ENCODE results near the gene SOS1.
A peak's percentile ranks its signal among the peaks of the same experiment; 100 is the strongest.
"Not testable (repeated sequence)": the region's sequence is repeated elsewhere in the genome, so short reads cannot be mapped to it uniquely, and the experiment has no call there.

SOS1 gene

DNA sequence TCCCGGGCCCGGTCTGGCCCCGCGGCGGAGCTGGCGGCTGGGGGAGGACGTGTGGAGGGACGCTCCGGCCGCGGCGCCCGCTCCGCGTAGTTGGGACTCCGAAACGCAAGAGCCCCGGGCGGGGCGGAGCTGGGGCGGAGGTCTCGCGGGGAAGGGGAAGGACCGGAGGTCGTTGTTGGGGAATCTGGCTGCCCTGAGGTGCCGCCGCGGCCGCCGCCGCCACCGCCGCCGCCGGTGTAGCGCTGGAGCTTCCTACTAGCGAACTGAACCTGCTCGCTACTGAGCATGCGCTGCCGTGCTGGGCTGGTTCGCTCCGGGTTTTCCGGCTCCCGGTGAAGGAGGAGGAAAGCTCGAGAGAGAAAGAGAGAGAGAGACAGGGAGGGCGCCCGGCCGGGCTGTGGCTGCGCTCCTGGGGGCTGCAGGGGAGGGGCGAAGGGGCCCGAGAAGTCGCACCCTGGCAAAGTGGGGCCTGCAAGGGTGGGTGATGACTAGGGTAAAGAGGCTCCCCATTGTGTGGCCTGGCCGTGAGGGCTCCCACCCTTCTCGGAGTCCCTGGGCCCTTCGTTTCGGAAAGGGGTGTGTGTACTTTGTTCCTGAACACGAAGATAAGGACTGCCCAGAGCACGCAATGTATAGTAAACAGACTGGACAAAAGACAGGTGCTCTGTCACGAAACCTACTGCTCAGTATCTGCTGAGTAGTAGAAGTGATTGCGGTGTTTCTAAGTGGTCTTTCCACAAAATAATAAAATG, at the start of gene SOS1:
TSS of gene SOS1 (minus strand) at position 281 of the 752 bp plus-strand sequence. CDS start 629 bp downstream, outside the sequence.
- DNase-seq (ENCODE audit: low spot score) = peak; percentile 95

DNA sequence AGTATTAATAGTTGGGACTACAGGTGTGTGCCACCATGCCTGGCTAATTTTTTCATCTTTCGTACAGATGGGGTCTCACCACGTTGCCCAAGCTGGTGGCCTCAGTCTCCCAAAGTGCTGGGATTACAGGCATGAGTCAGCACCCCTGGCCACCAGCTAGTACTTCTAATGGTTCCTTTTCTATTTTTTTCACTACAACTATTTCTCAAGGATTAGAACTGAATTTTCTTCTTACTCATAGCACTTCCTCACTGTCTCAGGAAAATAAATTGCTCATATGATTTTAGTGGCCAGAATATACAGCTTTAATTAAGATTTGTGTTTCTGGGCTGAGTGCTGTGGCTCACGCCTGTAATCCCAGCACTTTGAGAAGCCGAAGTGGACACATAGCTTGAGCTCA, 43.2 kb upstream of the SOS1 start:
- no peak for DNase-seq (ENCODE audit: low spot score)

DNA sequence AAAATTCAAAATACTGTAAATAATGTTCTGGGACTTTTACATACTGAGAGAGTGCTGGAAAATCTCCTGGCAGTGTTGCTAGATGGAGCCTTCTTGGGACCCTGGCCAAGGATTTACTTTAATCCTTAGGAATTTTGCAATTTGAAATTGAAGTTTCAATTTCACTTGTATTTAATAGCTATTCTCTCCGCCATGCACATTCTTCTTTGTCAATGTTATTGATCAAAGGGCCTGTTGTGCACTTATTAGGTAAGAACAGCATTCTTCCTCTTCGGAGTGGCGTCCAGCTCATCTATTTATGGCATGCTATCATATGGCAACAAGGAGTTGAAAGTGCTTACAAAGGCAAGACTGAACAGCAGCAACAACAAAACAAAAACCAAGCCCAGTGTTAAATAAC, 40.1 kb upstream of the SOS1 start:
- DNase-seq (ENCODE audit: low spot score) = no peak

DNA sequence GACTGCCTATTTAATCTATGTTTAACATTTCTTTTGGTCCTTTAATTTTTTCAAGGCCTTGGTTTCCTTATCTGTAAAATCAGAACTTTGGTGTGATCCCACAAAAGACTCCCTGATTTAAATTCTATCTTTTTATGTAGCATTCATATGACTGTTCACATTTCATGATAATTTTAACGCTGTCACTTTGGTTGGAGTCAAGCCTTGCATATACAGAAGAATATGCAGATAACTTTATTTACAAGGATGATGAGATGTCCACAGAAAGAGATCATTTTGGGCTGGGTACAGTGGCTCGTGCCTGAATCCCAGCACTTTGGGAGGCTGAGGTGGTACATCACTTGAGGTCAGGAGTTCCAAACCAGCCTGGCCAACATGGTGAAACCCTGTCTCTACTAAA, 38.4 kb upstream of the SOS1 start:
- DNase-seq (ENCODE audit: low spot score) = no peak

DNA sequence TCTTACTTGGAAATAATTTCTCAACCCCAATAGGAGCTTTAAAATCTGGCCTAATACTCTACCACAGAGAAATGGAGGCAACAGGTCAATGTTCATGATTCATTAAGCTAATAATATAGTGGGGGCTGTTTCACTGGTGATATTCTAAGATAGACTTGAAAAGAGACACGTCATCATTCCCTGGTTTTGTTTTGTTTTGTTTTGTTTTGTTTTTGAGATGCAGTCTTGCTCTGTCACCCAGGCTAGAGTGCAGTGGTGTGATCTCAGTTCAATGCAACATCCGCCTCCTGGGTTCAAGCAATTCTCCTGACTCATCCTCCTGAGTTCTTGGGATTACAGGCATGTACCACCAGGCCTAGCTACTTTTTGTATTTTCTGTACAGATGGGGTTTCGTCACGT, 37.5 kb upstream of the SOS1 start:
- DNase-seq (ENCODE audit: low spot score) = no peak

DNA sequence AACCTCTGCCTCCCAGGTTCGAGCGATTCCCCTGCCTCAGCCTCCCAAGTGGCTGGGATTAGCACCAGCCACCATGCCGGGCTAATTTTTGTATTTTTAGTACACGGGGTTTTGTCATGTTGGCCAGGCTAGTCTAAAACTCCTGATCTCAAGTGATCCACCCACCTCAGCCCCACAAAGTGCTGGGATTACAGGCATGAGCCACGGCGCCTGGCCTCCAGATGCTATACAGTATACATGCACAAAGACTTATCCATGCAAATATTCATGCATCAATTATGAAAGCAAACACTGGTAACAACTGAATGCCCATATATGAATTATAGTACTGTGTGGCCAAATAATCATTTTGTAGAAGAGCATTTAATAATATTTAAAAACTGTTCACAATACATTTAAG, 36.0 kb upstream of the SOS1 start:
- DNase-seq (ENCODE audit: low spot score) = no peak

DNA sequence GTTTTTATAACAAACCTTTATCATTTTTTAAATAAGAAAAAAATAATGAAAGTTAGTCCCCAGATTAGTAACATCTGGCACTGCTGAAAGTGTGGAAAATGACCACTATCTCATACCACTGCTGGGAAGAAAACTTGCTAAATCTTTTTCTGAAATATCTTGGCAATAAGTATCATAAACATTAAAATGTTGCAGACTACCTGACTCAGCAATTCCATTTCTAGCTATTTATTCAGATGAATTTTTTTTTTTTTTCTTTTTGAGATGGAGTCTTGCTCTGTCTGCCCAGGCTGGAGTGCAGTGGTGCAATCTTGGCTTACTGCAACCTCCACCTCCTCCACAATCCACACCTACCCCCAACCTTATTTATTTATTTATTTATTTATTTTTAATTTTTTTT, 35.3 kb upstream of the SOS1 start:
- no peak for DNase-seq (ENCODE audit: low spot score)

- not testable (repeated sequence) for DNase-seq (ENCODE audit: low spot score)
Measured at GRCh38 chr2:39155573-39155972, 34.7 kb upstream of the SOS1 start.

DNA sequence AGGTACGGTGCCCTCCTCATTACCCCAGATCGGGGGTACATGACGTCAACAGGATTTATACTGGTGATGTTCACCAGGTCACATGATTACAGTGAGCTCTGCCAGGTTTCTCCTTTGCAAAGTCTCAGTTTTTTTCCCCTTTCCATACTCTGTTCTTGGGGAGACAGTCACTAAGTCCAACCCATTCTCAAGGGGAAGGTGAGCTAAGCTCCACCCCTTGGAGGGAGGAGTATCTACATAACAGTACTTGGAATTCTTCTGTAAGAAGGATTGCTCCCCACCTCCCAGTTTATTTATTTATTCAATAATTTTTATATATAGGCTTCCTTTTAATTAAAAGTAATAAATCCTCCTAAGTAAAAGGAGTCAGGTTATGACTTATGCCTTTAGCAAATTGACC, 34.1 kb upstream of the SOS1 start:
- no peak for DNase-seq (ENCODE audit: low spot score)

DNA sequence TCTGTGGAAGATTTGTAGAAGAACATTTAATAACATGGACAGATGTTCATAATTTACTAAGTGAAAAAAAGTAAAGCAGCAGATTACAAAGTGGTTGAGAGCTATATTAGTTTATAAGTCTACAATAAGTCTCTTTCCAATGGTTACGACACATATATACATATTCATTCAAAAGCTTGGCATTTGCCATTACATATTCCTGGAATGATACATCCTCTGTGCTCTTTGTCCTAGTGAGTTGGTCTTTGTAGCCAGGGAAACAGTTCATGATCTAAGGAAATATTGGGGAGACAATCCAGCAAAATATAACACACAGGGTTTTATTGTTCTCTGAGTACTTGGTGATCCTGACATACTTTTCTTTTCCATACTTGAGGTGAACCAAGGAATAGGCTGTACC, 32.5 kb upstream of the SOS1 start:
- DNase-seq (ENCODE audit: low spot score) = no peak

- no peak for DNase-seq (ENCODE audit: low spot score)
Measured at GRCh38 chr2:39152504-39152903, 31.7 kb upstream of the SOS1 start.

DNA sequence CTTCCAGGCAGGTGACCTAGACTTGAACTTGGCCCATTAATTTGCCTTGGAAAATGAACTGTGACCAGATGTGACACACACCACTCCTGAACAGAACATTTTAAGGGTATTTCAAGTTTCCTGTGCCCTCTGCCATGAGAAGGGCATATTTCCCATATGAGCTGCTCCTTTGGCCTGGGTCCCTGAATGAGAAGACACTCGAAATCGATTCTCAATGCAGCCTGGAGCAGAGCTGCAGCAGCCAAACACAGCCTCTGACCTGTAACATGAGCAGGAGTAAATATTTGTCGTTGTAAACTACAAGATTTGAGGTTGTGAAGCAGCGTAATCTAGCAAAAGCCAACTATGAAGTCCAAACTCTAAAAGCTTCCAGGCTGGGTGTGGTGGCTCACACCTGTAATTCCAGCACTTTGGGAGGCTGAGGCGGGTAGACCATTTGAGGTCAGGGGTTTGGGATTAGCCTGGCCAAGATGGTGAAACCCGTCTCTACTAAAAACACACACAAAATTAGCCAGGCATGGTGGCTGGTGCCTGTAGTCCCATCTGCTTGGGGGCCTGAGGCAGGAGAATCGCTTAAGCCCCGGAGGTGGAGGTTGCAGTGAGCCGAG, 30.1 kb upstream of the SOS1 start:
- no peak for DNase-seq (ENCODE audit: low spot score)

DNA sequence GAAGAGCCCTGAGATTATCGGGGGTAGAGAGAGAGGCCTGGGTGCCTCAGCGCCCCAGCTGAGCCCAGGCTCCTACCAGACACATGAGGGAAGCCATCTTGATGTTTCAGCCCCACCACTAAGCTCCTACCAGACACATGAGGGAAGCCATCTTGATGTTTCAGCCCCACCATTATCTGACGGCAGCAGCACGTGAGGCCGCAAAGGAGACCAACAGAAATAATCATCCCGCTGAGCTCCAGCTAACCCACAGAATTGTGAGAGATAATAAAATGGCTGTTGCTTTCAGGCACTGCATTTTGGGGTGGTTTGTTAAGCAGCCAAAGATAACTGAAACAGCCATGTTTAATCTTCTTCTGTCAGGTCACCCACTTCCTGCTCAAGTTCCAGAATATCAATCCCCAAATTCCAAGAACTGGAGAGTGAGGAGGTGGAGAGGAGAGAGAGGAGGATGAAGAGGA, 29.3 kb upstream of the SOS1 start:
- no peak for DNase-seq (ENCODE audit: low spot score)

DNA sequence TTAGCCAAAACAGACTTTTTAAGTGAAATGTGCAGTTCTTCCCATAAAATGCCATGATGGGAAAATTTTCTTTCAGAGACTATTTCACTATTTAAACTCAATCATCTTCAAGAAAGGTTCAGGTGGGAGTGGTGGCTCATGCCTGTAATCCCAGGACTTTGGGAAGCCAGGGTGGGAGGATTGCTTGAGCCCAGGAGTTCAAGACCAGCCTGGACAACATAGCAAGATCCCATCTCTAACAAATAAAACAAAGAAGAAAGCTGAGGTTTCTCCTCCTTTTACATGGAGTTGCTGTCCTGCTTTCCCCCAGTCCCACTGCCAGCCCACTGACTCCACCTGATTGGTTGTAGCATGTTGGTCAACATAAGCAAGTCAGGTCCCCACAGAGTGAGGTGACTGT, 25.8 kb upstream of the SOS1 start:
- no peak for DNase-seq (ENCODE audit: low spot score)

DNA sequence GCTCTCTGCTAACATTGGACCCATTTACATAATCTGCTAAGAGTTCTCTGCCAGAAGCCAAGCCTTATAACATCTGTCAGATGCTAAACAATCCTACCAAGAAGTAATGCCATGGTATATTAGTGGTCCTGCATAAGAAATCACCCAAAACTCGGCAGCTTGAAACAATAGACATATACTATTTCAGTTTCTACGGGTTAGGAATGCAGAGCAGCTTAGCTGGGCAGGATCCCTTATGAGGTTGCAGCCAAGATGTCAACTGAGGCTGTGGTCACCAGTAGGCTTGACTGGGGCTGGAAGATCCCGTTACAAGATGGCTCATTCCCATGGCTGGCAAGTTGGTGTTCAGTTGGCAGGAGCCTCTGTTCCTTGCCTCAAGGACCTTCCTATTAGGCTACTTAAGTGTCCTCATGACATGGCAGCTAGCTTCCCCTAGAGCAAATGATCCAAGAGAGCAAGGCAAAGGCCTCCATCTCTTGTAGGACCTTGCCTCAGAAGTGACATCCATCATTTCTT, 25.1 kb upstream of the SOS1 start:
- no peak for DNase-seq (ENCODE audit: low spot score)

DNA sequence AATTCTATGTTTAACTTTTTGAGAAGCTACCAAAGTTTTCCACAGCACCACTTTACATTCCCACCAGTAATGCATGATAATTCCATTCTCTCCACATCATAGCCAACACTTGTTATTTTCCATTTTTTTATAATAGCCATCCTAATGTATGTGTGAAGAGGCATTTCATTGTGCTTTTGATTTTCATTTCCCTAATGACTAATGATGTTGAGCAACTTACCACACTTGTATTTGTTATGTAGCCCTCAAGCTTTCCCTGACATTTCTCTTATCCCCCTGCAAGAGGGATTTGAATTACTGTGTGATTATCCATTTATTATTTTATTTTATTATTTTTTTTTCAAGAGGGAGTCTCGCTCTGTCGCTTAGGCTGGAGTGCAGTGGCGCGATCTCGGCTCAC, 23.6 kb upstream of the SOS1 start:
- no peak for DNase-seq (ENCODE audit: low spot score)

- DNase-seq (ENCODE audit: low spot score) = no peak
Measured at GRCh38 chr2:39142904-39143605, 22.2 kb upstream of the SOS1 start.

DNA sequence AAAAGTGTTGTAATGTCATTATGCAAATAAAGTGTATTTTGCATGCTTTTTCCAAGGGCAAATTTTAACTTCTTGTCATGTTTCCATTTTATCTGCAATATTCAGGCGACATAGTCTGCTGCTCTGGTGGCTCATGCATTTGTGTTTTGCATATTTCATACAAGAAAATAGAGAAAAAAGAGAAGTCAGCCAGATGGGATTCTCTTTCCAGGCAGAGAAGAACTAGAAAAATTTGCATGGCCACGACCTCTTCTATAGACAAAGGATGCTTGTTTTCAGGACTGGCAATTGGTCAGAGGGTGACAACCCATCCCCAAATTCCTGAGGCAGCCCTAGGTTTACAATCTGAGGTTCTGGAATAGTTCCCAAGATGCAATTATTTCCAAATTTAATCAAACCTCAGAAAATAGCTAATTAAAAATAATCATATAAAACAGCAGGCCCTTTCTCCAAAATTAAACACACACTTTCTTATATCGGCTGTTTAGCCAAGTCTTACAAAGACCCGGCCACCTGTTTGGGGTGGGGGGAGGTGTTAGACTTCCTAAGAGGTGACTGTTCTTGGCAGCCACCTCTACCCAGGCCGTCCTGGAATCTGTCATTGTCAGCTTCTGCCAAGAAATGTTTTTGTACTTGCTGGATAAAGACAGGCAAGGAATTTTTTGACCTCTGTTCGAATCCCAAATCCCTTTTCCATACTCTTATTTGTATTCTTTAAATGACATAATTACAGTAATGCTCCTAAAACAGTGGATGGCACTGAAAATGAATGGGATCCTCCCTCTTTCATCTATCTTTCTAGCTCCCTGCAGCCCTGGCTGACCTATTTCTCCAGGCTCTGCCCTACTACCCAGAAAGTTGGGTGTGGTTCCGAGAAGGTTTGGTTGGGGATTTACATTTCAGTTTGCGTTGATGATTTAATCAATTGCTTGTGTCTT, 20.8 kb upstream of the SOS1 start:
- DNase-seq (ENCODE audit: low spot score) = peak; percentile 65

DNA sequence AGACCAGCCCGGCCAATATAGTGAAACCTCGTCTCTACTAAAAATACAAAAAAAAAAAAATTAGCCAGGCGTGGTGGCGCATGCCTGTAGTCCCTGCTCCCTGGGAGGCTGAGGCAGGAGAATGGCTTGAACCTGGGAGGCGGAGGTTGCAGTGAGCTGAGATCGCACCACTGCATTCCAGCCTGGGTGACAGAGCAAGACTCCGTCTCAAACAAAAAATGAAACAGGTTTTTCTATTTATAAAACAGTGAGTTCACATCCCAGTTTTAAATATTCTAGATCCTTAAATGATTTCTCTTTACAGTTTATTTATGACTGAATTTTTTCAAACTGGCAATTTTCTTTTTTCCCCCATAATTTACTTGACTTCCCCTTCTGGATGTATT, 20.1 kb upstream of the SOS1 start:
- DNase-seq (ENCODE audit: low spot score) = not testable (repeated sequence)

DNA sequence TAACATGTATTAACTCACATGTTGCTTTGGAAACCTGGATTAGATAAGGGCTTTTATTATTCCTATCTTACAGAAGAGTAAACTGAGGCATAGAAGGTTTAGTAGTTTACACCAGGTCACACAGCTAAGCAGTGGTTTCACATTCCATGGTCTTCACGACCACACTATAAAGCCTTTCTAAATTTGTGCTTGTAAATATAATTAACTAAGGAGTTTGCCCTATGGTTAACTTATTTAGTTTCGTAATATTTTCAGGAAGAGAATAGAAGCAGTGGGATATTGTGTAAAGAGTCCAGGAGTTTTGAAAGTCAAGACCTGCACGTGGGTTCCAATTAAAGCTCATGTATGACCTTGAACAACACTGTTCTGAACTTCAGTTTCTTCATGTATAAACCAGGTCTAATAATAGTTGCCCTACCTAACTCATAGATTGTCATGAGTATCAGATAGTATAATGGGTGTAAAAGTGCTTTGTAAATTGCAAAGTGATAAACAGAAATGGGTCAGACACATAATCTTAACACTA, 19.5 kb upstream of the SOS1 start:
- no peak for DNase-seq (ENCODE audit: low spot score)

DNA sequence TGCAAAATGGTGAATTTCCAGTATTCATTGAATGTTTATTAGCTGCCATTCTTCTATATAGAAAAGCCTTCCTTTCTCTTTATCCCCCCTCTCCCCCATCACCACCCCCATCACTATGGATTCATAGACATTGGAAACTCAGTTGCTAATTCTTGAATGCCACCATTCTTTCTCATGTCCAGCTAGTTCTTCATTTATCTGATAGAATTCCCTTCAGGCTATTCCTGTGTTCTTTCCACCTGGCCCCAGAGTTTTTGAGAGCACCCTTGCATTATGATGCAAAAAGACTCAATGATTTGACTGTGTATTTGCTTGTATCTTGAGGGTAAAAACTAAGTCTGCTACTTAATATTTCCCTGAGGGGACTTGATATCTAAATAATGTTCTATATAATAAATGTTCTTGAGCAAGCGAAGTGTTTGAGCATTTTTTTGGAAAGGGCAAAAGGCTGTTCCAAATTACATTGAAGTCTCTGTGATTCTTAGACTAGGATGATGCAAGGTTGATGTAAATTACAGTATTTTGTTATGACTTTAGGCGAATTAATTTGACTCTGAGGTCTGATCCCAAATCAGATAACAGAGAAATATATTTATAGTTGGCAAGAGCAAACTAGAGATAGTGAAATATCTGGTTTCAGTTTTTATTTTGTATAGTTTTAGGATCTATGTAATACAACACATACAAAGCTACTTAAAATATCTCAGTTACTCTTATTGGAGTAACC, 18.8 kb upstream of the SOS1 start:
- DNase-seq (ENCODE audit: low spot score) = peak; percentile 60

Data from activated CD4-positive, alpha-beta T cell treated with anti-CD3 and anti-CD28 coated beads, Interleukin-2, Interleukin-4, amounts not matched to agents 100 ng/mL and 50 ng/mL, durations not matched to agents 16 hours and 8 hours (primary cell).